T-helper 2 cell (primary cell): ENCODE measurements around the gene TTC29.
"Not testable (repeated sequence)": the region's sequence is repeated elsewhere in the genome, so short reads cannot be mapped to it uniquely, and the experiment has no call there.

Experiments used
- DNase-seq, 5 experiments: peaks; one replicate each; pipeline versions ENCODE4 v3.0.0 to v3.0.0-alpha.2; 2012 to 2022

Gene TTC29

DNA sequence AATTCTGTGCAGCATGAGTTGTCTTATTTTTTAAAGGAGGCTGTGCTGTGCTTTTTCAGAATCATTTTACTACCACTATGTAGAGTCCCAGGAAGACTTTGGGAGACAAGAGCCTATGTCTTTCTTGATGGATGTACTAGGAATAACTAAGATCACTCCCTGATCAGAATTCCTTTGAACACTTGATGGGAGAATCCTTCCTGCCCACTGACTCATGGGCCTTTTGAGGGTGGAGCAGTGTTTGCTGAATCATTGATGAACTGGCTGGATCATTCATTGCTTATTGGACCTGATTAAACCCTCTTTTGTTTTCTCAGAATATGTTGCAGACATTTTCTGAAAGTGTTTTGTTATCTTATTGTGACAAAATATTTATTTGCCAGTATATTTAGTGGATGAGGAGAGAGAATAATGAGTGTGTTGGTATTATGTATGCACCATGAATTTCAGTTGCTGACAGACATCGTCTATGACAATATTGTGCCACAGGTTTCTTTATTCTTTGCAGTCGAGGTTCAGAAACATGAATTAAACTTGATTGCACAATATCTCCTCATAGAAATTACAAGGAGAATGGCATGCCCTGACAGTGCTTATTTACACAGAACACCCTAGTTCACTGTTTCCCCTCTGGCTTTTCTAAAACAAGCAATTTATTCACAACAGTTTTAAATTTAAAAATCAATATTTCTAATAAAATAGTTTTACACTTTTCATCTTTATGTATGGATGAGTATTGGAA lies 270.7 kb downstream of the TTC29 start:
- no peak for DNase-seq

- DNase-seq, result not testable (repeated sequence)
Observed at GRCh38 chr4:146663968-146664311, 281.7 kb downstream of the TTC29 start.

- no peak for DNase-seq
Observed at GRCh38 chr4:146661367-146661766, 284.3 kb downstream of the TTC29 start.
